ENCODE measurements around the gene RHBDD3. TPM values are rescaled to one million over a fixed set of nuclear protein-coding genes. Genes with fewer than 3 reads are reported as not detected.

The RHBDD3 gene
- total and polyA plus RNA-seq, 11 donors: 10.9 to 29.5 (median 13.7) TPM

DNA sequence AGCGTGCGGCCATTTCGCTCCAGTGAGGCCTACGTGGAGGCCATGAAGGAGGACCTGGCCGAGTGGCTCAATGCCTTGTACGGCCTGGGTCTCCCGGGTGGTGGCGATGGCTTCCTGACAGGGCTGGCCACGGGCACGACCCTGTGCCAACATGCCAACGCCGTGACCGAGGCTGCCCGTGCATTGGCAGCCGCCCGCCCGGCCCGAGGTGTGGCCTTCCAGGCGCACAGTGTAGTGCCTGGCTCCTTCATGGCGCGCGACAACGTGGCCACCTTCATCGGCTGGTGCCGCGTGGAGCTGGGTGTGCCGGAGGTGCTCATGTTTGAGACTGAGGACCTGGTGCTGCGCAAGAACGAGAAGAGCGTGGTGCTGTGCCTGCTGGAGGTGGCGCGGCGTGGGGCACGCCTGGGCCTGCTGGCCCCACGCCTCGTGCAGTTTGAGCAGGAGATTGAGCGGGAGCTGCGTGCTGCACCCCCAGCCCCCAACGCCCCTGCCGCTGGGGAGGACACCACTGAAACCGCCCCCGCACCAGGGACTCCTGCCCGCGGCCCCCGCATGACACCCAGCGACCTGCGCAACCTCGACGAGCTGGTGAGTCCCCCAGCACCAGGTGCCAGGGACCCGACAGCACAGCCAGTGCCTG lies 40.5 kb upstream of the RHBDD3 start:
- 48 to 83% (median 71%) methylated on average over 27 to 50 of the region's 50 CpGs for WGBS, 4 donors
- H3K27me3 ChIP-seq: peaks cover 0 to 3% (median 0%) of the 10 kb centered on the region in 9 donors
- H3K36me3 ChIP-seq: peaks cover 0 to 13% (median 0%) of the 10 kb centered on the region in 9 donors
- no peak for ATAC-seq
- intact Hi-C loops (cut with DNase I): loop anchor here in 7 of 10 donors (5.0 kb wide), 5 partner anchors 34 to 1014 kb away; partner anchors contain the start of genes EWSR1 (in 1 of the 7) and RHBDD3 (in 1 of the 7)
- H3K9me3 ChIP-seq: no peaks in the 10 kb centered on the region
- H3K4me3 ChIP-seq: peak overlapping the region; percentile 63 to 98 (median 85)
- H3K27ac ChIP-seq: peak overlapping the region; percentile 86 to 95 (median 89)
- DNase-seq: peak in 3 of 5 donors; percentile 52 to 77 (median 59)
- peaks cover 9 to 72% (median 54%) of the 10 kb centered on the region in 12 donors for H3K4me1 ChIP-seq
- TF ChIP-seq, protein P1, sequence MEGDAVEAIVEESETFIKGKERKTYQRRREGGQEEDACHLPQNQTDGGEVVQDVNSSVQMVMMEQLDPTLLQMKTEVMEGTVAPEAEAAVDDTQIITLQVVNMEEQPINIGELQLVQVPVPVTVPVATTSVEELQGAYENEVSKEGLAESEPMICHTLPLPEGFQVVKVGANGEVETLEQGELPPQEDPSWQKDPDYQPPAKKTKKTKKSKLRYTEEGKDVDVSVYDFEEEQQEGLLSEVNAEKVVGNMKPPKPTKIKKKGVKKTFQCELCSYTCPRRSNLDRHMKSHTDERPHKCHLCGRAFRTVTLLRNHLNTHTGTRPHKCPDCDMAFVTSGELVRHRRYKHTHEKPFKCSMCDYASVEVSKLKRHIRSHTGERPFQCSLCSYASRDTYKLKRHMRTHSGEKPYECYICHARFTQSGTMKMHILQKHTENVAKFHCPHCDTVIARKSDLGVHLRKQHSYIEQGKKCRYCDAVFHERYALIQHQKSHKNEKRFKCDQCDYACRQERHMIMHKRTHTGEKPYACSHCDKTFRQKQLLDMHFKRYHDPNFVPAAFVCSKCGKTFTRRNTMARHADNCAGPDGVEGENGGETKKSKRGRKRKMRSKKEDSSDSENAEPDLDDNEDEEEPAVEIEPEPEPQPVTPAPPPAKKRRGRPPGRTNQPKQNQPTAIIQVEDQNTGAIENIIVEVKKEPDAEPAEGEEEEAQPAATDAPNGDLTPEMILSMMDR (IDR thresholded peaks at IDR 0.05): no peak
- TF ChIP-seq POLR2A (IDR thresholded peaks at IDR 0.05): no peak

DNA sequence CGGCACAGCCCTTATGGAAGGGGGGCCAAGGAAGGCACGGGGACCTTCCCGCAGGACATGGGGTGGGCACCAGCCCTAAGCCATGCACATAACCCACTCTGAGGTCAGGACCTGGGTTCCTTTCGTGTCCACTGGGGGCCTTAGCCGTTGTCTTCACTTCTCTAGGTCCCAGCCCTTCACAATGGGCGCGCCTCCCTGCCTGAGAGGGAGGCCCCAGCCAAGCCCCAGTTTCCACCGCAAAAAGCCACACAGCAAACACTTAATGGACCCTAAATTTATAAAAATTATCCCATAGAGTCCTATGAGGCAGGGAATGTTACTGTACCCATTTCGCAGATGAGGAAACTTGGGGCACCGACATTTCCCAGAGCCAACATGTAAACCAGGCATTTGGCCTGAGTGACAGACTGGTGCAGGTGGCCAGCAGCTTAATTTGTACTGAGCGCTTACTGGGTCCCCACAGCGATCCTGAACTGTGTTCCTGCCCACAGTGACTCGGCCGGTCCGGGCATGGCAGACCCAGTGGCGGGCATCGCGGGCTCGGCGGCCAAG lies 39.9 kb upstream of the RHBDD3 start:
- ATAC-seq: no peak
- intact Hi-C loops (cut with DNase I): loop anchor here in 9 of 10 donors (2.0 to 5.0 kb wide), 8 partner anchors 35 to 1015 kb away; partner anchors contain the start of genes EWSR1 (in 2 of the 9) and RHBDD3 (in 1 of the 9)
- 60 to 70% (median 69%) methylated on average over 13 to 20 of the region's 20 CpGs for WGBS, 4 donors
- Histone ChIP-seq H3K4me3 (peak overlapping the region; percentile 63 to 98 (median 85)), H3K36me3 (peaks cover 0 to 13% (median 0%) of the 10 kb centered on the region in 9 donors), H3K4me1 (peaks cover 9 to 73% (median 55%) of the 10 kb centered on the region in 12 donors), H3K27ac (peak overlapping the region; percentile 86 to 95 (median 89)), H3K9me3 (no peaks in the 10 kb centered on the region), H3K27me3 (no peaks in the 10 kb centered on the region)
- no peak for DNase-seq
- TF ChIP-seq, protein P1 (IDR thresholded peaks at IDR 0.05): no peak
- no peak for TF ChIP-seq POLR2A (IDR thresholded peaks at IDR 0.05)

DNA sequence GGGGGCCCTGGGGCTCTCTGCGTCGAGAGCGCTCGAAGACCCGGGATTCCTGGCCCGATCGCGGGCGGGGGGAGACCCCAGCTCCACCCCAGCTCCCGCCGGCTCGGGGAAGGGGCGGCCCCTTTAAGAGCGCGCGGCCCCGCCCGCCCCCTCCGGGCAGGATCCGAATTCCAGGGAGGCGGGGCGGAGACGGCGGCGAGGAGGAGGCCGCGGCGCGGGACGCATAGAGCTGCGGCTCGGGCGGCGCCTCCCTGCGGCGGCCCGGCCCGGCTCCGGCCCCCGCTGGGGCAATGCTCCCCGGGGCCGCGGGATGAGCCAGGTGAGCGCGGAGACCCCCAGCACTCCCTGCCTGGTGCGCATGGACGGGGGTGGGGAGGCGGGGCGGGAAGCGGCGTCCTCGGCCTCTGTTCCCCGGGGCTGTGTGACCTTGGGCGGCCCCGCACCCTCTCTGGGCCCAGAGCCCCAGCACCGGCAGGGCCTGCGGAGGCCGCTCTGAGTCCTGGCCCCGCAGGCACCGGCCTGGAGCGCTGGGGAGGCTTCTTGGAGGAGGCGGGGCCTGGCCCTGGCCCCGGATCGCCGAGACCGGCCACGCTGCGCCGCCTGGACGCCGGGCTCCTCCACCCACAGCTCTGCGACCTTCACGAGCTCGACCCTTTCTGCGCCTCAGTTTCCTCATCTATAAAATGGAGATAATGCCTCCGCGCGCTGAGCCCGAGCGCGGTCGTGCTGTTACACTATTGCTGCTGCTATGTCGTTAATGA lies 39.2 kb upstream of the RHBDD3 start:
- peak; percentile 88 to 93 (median 90) for DNase-seq
- peaks cover 0 to 7% (median 0%) of the 10 kb centered on the region in 9 donors for H3K36me3 ChIP-seq
- TF ChIP-seq, protein P1 (IDR thresholded peaks at IDR 0.05): peak in 5 of 12 donors; percentile 4 to 44 (median 31)
- peak; percentile 34 to 87 for TF ChIP-seq POLR2A (IDR thresholded peaks at IDR 0.05)
- peak overlapping the region; percentile 63 to 98 (median 85) for H3K4me3 ChIP-seq
- peaks cover 9 to 71% (median 55%) of the 10 kb centered on the region in 12 donors for H3K4me1 ChIP-seq
- WGBS, 4 donors: 1 to 5% (median 3%) methylated on average over 19 to 83 of the region's 83 CpGs
- H3K9me3 ChIP-seq: no peaks in the 10 kb centered on the region
- ATAC-seq: peak; percentile 41 to 74 (median 66)
- H3K27ac ChIP-seq: peak overlapping the region; percentile 86 to 95 (median 89)
- intact Hi-C loops (cut with DNase I): loop anchor here in 9 of 10 donors (1.0 to 5.0 kb wide), 10 partner anchors 35 to 1015 kb away; partner anchors contain the start of genes EWSR1 (in 3 of the 9) and RHBDD3 (in 1 of the 9)
- no peaks in the 10 kb centered on the region for H3K27me3 ChIP-seq

Data from heart left ventricle (tissue), 16 donors.